ENCODE data around the gene TENM3.

The TENM3 gene

DNA sequence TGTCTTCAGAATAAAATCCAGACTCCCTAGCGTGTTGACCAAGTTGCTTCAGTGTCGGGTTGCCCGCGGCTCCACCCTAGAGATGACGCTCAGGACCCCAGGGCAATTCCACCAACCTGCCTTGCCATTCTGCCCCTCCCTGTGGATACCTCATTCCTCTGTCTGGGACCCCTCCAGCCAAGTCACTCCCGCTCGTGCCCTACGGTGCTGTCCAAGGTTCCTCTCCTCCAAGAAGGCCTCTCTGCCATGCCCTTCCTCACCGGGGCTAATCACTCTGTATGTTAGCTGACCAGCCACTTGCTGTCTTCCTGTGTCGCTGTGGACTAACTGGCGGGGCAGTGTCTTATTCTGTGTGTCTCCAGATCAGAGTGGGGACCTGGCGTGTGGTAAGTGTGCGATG lies 46.6 kb downstream of the TENM3 start:
- no peak for ATAC-seq (ENCODE audit: low read depth)
- no peaks in the 10 kb centered on the region for H3K9me3 ChIP-seq (ENCODE audit: severe bottlenecking)
- no peak for DNase-seq (ENCODE audit: low spot score)
- H3K27me3 ChIP-seq (ENCODE audit: insufficient read depth, poor library complexity, severe bottlenecking) = no peaks in the 10 kb centered on the region
- H3K4me3 ChIP-seq (ENCODE audit: severe bottlenecking) = no peak overlapping the region
- no peak overlapping the region for H3K27ac ChIP-seq (ENCODE audit: poor library complexity, severe bottlenecking)
- TF ChIP-seq CTCF (IDR thresholded peaks at IDR 0.05; ENCODE audit: poor library complexity, severe bottlenecking) = no peak
- H3K36me3 ChIP-seq (ENCODE audit: low read depth) = no peaks in the 10 kb centered on the region
- no peaks in the 10 kb centered on the region for H3K4me1 ChIP-seq (ENCODE audit: insufficient read depth, poor library complexity, severe bottlenecking)

- Histone ChIP-seq H3K4me3 (ENCODE audit: severe bottlenecking) (no peak overlapping the region), H3K4me1 (ENCODE audit: insufficient read depth, poor library complexity, severe bottlenecking) (no peaks in the 10 kb centered on the region), H3K36me3 (ENCODE audit: low read depth) (no peaks in the 10 kb centered on the region), H3K9me3 (ENCODE audit: severe bottlenecking) (no peaks in the 10 kb centered on the region), H3K27ac (ENCODE audit: poor library complexity, severe bottlenecking) (no peak overlapping the region), H3K27me3 (ENCODE audit: insufficient read depth, poor library complexity, severe bottlenecking) (no peaks in the 10 kb centered on the region)
- no peak for ATAC-seq (ENCODE audit: low read depth)
- no peak for DNase-seq (ENCODE audit: low spot score)
- no peak for TF ChIP-seq CTCF (IDR thresholded peaks at IDR 0.05; ENCODE audit: poor library complexity, severe bottlenecking)
These were observed 48.0 kb downstream of the TENM3 start for GRCh38 chr4:182291175-182291574.

- no peak for TF ChIP-seq CTCF (IDR thresholded peaks at IDR 0.05; ENCODE audit: poor library complexity, severe bottlenecking)
- Histone ChIP-seq H3K9me3 (ENCODE audit: severe bottlenecking) (no peaks in the 10 kb centered on the region), H3K4me1 (ENCODE audit: insufficient read depth, poor library complexity, severe bottlenecking) (no peaks in the 10 kb centered on the region), H3K27ac (ENCODE audit: poor library complexity, severe bottlenecking) (no peak overlapping the region), H3K27me3 (ENCODE audit: insufficient read depth, poor library complexity, severe bottlenecking) (no peaks in the 10 kb centered on the region), H3K4me3 (ENCODE audit: severe bottlenecking) (no peak overlapping the region), H3K36me3 (ENCODE audit: low read depth) (no peaks in the 10 kb centered on the region)
- no peak for ATAC-seq (ENCODE audit: low read depth)
- no peak for DNase-seq (ENCODE audit: low spot score)
These were observed 48.5 kb downstream of the TENM3 start for GRCh38 chr4:182291597-182292270.

- Histone ChIP-seq H3K4me1 (ENCODE audit: insufficient read depth, poor library complexity, severe bottlenecking) (peaks cover 8% of the 10 kb centered on the region), H3K9me3 (ENCODE audit: severe bottlenecking) (no peaks in the 10 kb centered on the region), H3K4me3 (ENCODE audit: severe bottlenecking) (no peak overlapping the region), H3K36me3 (ENCODE audit: low read depth) (no peaks in the 10 kb centered on the region), H3K27ac (ENCODE audit: poor library complexity, severe bottlenecking) (no peak overlapping the region), H3K27me3 (ENCODE audit: insufficient read depth, poor library complexity, severe bottlenecking) (no peaks in the 10 kb centered on the region)
- ATAC-seq (ENCODE audit: low read depth) (no peak), DNase-seq (ENCODE audit: low spot score) (no peak)
- TF ChIP-seq CTCF (IDR thresholded peaks at IDR 0.05; ENCODE audit: poor library complexity, severe bottlenecking) = no peak
These were observed 49.4 kb downstream of the TENM3 start for GRCh38 chr4:182292612-182293011.

- ATAC-seq (ENCODE audit: low read depth) (no peak), DNase-seq (ENCODE audit: low spot score) (no peak)
- TF ChIP-seq CTCF (IDR thresholded peaks at IDR 0.05; ENCODE audit: poor library complexity, severe bottlenecking) = no peak
- Histone ChIP-seq H3K27me3 (ENCODE audit: insufficient read depth, poor library complexity, severe bottlenecking) (no peaks in the 10 kb centered on the region), H3K36me3 (ENCODE audit: low read depth) (no peaks in the 10 kb centered on the region), H3K27ac (ENCODE audit: poor library complexity, severe bottlenecking) (no peak overlapping the region), H3K9me3 (ENCODE audit: severe bottlenecking) (no peaks in the 10 kb centered on the region), H3K4me3 (ENCODE audit: severe bottlenecking) (no peak overlapping the region), H3K4me1 (ENCODE audit: insufficient read depth, poor library complexity, severe bottlenecking) (peaks cover 13% of the 10 kb centered on the region)
These were observed 50.6 kb downstream of the TENM3 start for GRCh38 chr4:182293691-182294255.

All from RWPE2 (cell line).